Measurements from ENCODE around the gene AP2M1. TPM values are rescaled to one million over a fixed set of nuclear protein-coding genes. Genes with fewer than 3 reads are reported as not detected.

The AP2M1 gene
- 297 to 312 TPM (median 301 TPM) in 5 replicates for total RNA-seq (2022; extraction: Qiagen RNA extraction)

GRCh38 chr3:184174646-184175492 lies at the start of gene AP2M1:
AP2M1 (plus strand) TSS chr3:184174855; CDS start chr3:184176994, 2,139 bp downstream.

GRCh38 chr3:184135149-184135910 lies 39.3 kb upstream of the AP2M1 start, which contains the start of gene EIF2B5:
EIF2B5 (plus strand) TSS chr3:184135358; CDS start chr3:184135386, 28 bp downstream.

GRCh38 chr3:184154885-184155643 lies 19.6 kb upstream of the AP2M1 start, which contains the start of gene DVL3:
DVL3 (plus strand) TSS chr3:184155377; CDS start chr3:184155636, 259 bp downstream.

GRCh38 chr3:184186184-184186901 lies 11.7 kb downstream of the AP2M1 start, which contains the start of gene ABCF3:
ABCF3 (plus strand) TSS chr3:184186199; CDS start chr3:184186208, 9 bp downstream.

GRCh38 chr3:184229394-184230080 lies 54.9 kb downstream of the AP2M1 start, which contains the start of gene VWA5B2:
VWA5B2 (plus strand) TSS chr3:184229585; CDS start chr3:184230529, 944 bp downstream.

Other genes with a start within 250 kb of the AP2M1 start
- 13.6 to 17.5 TPM (median 14.5 TPM) in 5 replicates for gene ABCC5, start 157.0 kb upstream of the AP2M1 start, total RNA-seq (2022; extraction: Qiagen RNA extraction)
- gene HTR3D, start 143.1 kb upstream of the AP2M1 start, total RNA-seq (2022; extraction: Qiagen RNA extraction) = not detected in 5 replicates
- gene HTR3C, start 121.8 kb upstream of the AP2M1 start, total RNA-seq (2022; extraction: Qiagen RNA extraction) = not detected in 5 replicates
- not detected in 5 replicates for gene HTR3E, start 77.8 kb upstream of the AP2M1 start, total RNA-seq (2022; extraction: Qiagen RNA extraction)
- 26.0 to 28.5 TPM (median 26.6 TPM) in 5 replicates for gene EIF2B5, start 39.5 kb upstream of the AP2M1 start, total RNA-seq (2022; extraction: Qiagen RNA extraction)
- gene DVL3, start 19.5 kb upstream of the AP2M1 start, total RNA-seq (2022; extraction: Qiagen RNA extraction) = 18.1 to 27.6 TPM (median 23.0 TPM) in 5 replicates
- 33.1 to 36.6 TPM (median 33.7 TPM) in 5 replicates for gene ABCF3, start 11.3 kb downstream of the AP2M1 start, total RNA-seq (2022; extraction: Qiagen RNA extraction)
- gene VWA5B2, start 54.7 kb downstream of the AP2M1 start, total RNA-seq (2022; extraction: Qiagen RNA extraction) = 0.29 to 0.55 TPM (median 0.36 TPM) in 5 replicates
- 56.4 to 80.3 TPM (median 74.4 TPM) in 5 replicates for gene ALG3, start 74.1 kb downstream of the AP2M1 start, total RNA-seq (2022; extraction: Qiagen RNA extraction)
- 8.3 to 12.9 TPM (median 11.7 TPM) in 5 replicates for gene EEF1AKMT4, start 74.8 kb downstream of the AP2M1 start, total RNA-seq (2022; extraction: Qiagen RNA extraction)
- 0.69 to 1.8 TPM (median 1.4 TPM) in 5 replicates for gene CAMK2N2, start 86.7 kb downstream of the AP2M1 start, total RNA-seq (2022; extraction: Qiagen RNA extraction)
- gene ECE2, start 101.2 kb downstream of the AP2M1 start, total RNA-seq (2022; extraction: Qiagen RNA extraction) = not detected in 5 replicates
- 266 to 403 TPM (median 288 TPM) in 5 replicates for gene PSMD2, start 124.4 kb downstream of the AP2M1 start, total RNA-seq (2022; extraction: Qiagen RNA extraction)
- 243 to 270 TPM (median 254 TPM) in 5 replicates for gene EIF4G1, start 139.8 kb downstream of the AP2M1 start, total RNA-seq (2022; extraction: Qiagen RNA extraction)
- 9.6 to 12.5 TPM (median 11.3 TPM) in 5 replicates for gene FAM131A, start 162.7 kb downstream of the AP2M1 start, total RNA-seq (2022; extraction: Qiagen RNA extraction)
- gene CLCN2, start 186.8 kb downstream of the AP2M1 start, total RNA-seq (2022; extraction: Qiagen RNA extraction) = 3.8 to 5.6 TPM (median 5.0 TPM) in 5 replicates
- 67.4 to 73.9 TPM (median 72.6 TPM) in 5 replicates for gene POLR2H, start 186.9 kb downstream of the AP2M1 start, total RNA-seq (2022; extraction: Qiagen RNA extraction)
- gene THPO, start 203.4 kb downstream of the AP2M1 start, total RNA-seq (2022; extraction: Qiagen RNA extraction) = 0.05 to 0.16 TPM in 2 of 5 replicates, not detected in the others
- 0.11 to 0.36 TPM (median 0.23 TPM) in 5 replicates for gene CHRD, start 205.2 kb downstream of the AP2M1 start, total RNA-seq (2022; extraction: Qiagen RNA extraction)

Measured in A549 treated with AZD2906 at 1 μM for 4 hours (cell line).